ENCODE results near the gene ILF3.

Gene ILF3

GRCh38 chr19:10667867-10668266 lies 13.7 kb downstream of the ILF3 start:
- Histone ChIP-seq H3K27ac (replicated peaks) (no peak overlapping the region), H3K27me3 (ENCODE audit: insufficient read depth, poor library complexity, severe bottlenecking) (no peaks in the 10 kb centered on the region), H3K4me3 (replicated peaks; ENCODE audit: insufficient read depth, low read length) (no peak overlapping the region)
- DNase-seq (ENCODE audit: low read depth in 1 of 2, low spot score in 1 of 2) = no peak
- TF ChIP-seq, protein P1, sequence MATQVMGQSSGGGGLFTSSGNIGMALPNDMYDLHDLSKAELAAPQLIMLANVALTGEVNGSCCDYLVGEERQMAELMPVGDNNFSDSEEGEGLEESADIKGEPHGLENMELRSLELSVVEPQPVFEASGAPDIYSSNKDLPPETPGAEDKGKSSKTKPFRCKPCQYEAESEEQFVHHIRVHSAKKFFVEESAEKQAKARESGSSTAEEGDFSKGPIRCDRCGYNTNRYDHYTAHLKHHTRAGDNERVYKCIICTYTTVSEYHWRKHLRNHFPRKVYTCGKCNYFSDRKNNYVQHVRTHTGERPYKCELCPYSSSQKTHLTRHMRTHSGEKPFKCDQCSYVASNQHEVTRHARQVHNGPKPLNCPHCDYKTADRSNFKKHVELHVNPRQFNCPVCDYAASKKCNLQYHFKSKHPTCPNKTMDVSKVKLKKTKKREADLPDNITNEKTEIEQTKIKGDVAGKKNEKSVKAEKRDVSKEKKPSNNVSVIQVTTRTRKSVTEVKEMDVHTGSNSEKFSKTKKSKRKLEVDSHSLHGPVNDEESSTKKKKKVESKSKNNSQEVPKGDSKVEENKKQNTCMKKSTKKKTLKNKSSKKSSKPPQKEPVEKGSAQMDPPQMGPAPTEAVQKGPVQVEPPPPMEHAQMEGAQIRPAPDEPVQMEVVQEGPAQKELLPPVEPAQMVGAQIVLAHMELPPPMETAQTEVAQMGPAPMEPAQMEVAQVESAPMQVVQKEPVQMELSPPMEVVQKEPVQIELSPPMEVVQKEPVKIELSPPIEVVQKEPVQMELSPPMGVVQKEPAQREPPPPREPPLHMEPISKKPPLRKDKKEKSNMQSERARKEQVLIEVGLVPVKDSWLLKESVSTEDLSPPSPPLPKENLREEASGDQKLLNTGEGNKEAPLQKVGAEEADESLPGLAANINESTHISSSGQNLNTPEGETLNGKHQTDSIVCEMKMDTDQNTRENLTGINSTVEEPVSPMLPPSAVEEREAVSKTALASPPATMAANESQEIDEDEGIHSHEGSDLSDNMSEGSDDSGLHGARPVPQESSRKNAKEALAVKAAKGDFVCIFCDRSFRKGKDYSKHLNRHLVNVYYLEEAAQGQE (IDR thresholded peaks at IDR 0.05; ENCODE audit: insufficient replicate concordance, low read depth) = no peak
- TF ChIP-seq POLR2AphosphoS5 (IDR thresholded peaks at IDR 0.05; ENCODE audit: low read depth) = no peak
- no peak for TF ChIP-seq GABPA (IDR thresholded peaks at IDR 0.05; ENCODE audit: low read depth)
- TF ChIP-seq SPI1 (IDR thresholded peaks at IDR 0.05; ENCODE audit: borderline replicate concordance, low read depth) = no peak
- TF ChIP-seq CTCF (IDR thresholded peaks at IDR 0.05; ENCODE audit: insufficient read depth, low read length) = no peak

- Histone ChIP-seq H3K4me3 (replicated peaks; ENCODE audit: insufficient read depth, low read length) (no peak overlapping the region), H3K27me3 (ENCODE audit: insufficient read depth, poor library complexity, severe bottlenecking) (no peaks in the 10 kb centered on the region), H3K27ac (replicated peaks) (no peak overlapping the region)
- no peak for TF ChIP-seq POLR2AphosphoS5 (IDR thresholded peaks at IDR 0.05; ENCODE audit: low read depth)
- TF ChIP-seq SPI1 (IDR thresholded peaks at IDR 0.05; ENCODE audit: borderline replicate concordance, low read depth) = no peak
- TF ChIP-seq CTCF (IDR thresholded peaks at IDR 0.05; ENCODE audit: insufficient read depth, low read length) = no peak
- no peak for TF ChIP-seq GABPA (IDR thresholded peaks at IDR 0.05; ENCODE audit: low read depth)
- TF ChIP-seq, protein P1 (IDR thresholded peaks at IDR 0.05; ENCODE audit: insufficient replicate concordance, low read depth) = no peak
- no peak for DNase-seq (ENCODE audit: low read depth in 1 of 2, low spot score in 1 of 2)
Observed at GRCh38 chr19:10669246-10669645, 15.1 kb downstream of the ILF3 start.

DNA sequence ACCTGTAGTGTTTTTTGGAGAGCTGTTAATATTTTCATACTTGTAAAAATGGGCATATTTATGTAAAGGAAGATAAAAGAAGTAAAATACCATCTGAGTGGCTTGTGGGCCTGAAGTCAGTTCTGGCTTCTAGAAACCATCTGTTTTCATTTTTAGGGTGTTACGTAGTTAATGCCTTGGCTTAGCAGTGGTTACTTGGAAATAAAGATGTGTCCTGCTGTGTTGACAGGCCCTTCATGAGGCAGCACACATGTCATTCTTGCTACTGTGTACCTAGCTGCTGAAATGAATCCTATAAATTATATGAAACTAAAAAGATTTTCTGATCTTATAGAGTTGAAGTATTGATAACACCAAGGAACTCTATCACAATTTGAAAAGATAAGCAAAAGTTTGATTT lies 16.0 kb downstream of the ILF3 start:
- TF ChIP-seq GABPA (IDR thresholded peaks at IDR 0.05; ENCODE audit: low read depth) = no peak
- TF ChIP-seq SPI1 (IDR thresholded peaks at IDR 0.05; ENCODE audit: borderline replicate concordance, low read depth) = no peak
- TF ChIP-seq POLR2AphosphoS5 (IDR thresholded peaks at IDR 0.05; ENCODE audit: low read depth) = no peak
- no peak for TF ChIP-seq CTCF (IDR thresholded peaks at IDR 0.05; ENCODE audit: insufficient read depth, low read length)
- TF ChIP-seq, protein P1 (IDR thresholded peaks at IDR 0.05; ENCODE audit: insufficient replicate concordance, low read depth) = no peak
- no peak overlapping the region for H3K27ac ChIP-seq (replicated peaks)
- no peak overlapping the region for H3K4me3 ChIP-seq (replicated peaks; ENCODE audit: insufficient read depth, low read length)
- DNase-seq (ENCODE audit: low read depth in 1 of 2, low spot score in 1 of 2) = no peak
- no peaks in the 10 kb centered on the region for H3K27me3 ChIP-seq (ENCODE audit: insufficient read depth, poor library complexity, severe bottlenecking)
